Activated naive CD4-positive, alpha-beta T cell treated with anti-CD3 and anti-CD28 coated beads, Interleukin-2, amount 10 ng/mL, durations not matched to agents 5 hours and 36 hours (primary cell): ENCODE measurements around the gene ECM2. TPM values are rescaled to one million over a fixed set of nuclear protein-coding genes. Genes with fewer than 3 reads are reported as not detected.

Experiments
- microRNA-seq: library from miRNA; unstranded; fragments of <30 nt; microRNA quantifications from one replicate; pipeline ENCODE4 v1.2.0, GENCODE V29; 2022; ENCODE audit warnings: borderline microRNAs expressed, borderline replicate concordance
- total RNA-seq, 2 experiments: library from RNA; stranded (reverse); gene quantifications; one replicate each; pipeline ENCODE4 v1.2.3, GENCODE V29; 2021

Gene ECM2
- not detected for total RNA-seq

GRCh38 chr9:92535940-92536850, at the start of gene ECM2:
Gene ECM2, minus strand, starts transcription at chr9:92535990. Its CDS starts 13,124 bp downstream, at chr9:92522866.

DNA sequence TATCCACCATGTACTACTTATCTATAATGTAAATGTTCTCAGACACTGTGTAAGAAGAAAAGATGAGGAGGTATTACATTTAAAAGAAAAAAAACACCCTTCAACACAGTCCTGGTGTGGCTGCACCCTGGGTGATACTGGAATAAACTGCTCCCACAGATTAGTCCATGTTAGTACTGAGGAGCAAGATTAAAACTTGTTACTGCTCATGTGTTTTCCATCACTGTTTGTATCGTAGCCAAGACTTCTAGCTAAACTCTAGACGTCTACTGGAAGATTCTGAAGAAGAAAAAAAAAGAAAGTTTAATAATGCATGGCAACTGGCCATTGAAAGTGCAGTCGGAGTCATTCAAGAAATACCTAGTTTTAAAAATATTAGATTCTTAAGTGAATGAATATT, 53.5 kb downstream of the ECM2 start, which contains the start of gene ASPN:
Gene ASPN (minus strand): TSS at position 178 of the 400 bp plus-strand sequence.

Small RNA genes lying within 50 kb of the gene (microRNA-seq; reads per million reads assigned to microRNA genes)
- not detected for gene MIR4670

Other genes starting within 250 kb of the ECM2 start
- gene IARS1, start 242.3 kb downstream of the ECM2 start, total RNA-seq, result 100 to 1,000 TPM; 113 to 115 TPM
- 10 to 100 TPM; 56.2 to 58.4 TPM for gene NOL8, start 210.6 kb downstream of the ECM2 start, total RNA-seq
- gene CENPP, start 210.0 kb downstream of the ECM2 start, total RNA-seq, result 10 to 100 TPM; 12.4 to 14.1 TPM
- gene OGN, start 131.4 kb downstream of the ECM2 start, total RNA-seq, result not detected
- not detected for gene OMD, start 111.5 kb downstream of the ECM2 start, total RNA-seq
- gene ASPN, start 53.5 kb downstream of the ECM2 start, total RNA-seq, result not detected
- 1 to 10 TPM; 8.7 to 9.0 TPM for gene IPPK, start 134.1 kb upstream of the ECM2 start, total RNA-seq
- 10 to 100 TPM; 29.2 to 30.2 TPM for gene BICD2, start 228.8 kb upstream of the ECM2 start, total RNA-seq